GM18951 (cell line): ENCODE measurements around the gene MCM10.
"Not testable (repeated sequence)": the region's sequence is repeated elsewhere in the genome, so short reads cannot be mapped to it uniquely, and the experiment has no call there.

ENCODE experiments used
- POLR2A ChIP-seq: IDR thresholded peaks from 4 replicates; pipeline ENCODE4 v1.6.1; 2011; ENCODE audit warnings: mild to moderate bottlenecking; ENCODE audit not compliant: insufficient read length, insufficient read depth; ENCODE audit errors: extremely low read depth
- in situ Hi-C: fragments of 300-500 bp; cut with MboI; formaldehyde crosslinking; loops from one replicate; pipeline ENCODE4 v1.12.0; 2022; ENCODE audit warnings: low sequenced_read_pairs, mixed read lengths, inconsistent platforms; ENCODE audit not compliant: unreplicated experiment

MCM10 gene

GRCh38 chr10:13238271-13239077, 77.1 kb downstream of the MCM10 start:
- no peak for TF ChIP-seq POLR2A
- in situ Hi-C loops: no loop called here

- in situ Hi-C loops: no loop called here
- no peak for TF ChIP-seq POLR2A
These were observed 78.6 kb downstream of the MCM10 start for GRCh38 chr10:13239923-13240322.

- in situ Hi-C loops: no loop called here
- TF ChIP-seq POLR2A: no peak
These were observed 80.3 kb downstream of the MCM10 start for GRCh38 chr10:13241613-13242012.

GRCh38 chr10:13242260-13242659, 80.9 kb downstream of the MCM10 start:
- in situ Hi-C loops: not testable (repeated sequence)

- no peak for TF ChIP-seq POLR2A
- in situ Hi-C loops: no loop called here
These were observed 85.9 kb downstream of the MCM10 start for GRCh38 chr10:13247246-13247645.

GRCh38 chr10:13247784-13248183, 86.4 kb downstream of the MCM10 start:
- in situ Hi-C loops: no loop called here
- TF ChIP-seq POLR2A: no peak

GRCh38 chr10:13253726-13254125, 92.4 kb downstream of the MCM10 start:
- in situ Hi-C loops: no loop called here
- no peak for TF ChIP-seq POLR2A

- no peak for TF ChIP-seq POLR2A
- in situ Hi-C loops: no loop called here
These were observed 95.3 kb downstream of the MCM10 start for GRCh38 chr10:13256627-13257026.

GRCh38 chr10:13257621-13258140, 96.3 kb downstream of the MCM10 start:
- in situ Hi-C loops: no loop called here
- no peak for TF ChIP-seq POLR2A
